ENCODE results near the gene PPIE. TPM values are rescaled to one million over a fixed set of nuclear protein-coding genes. Genes with fewer than 3 reads are reported as not detected.

PPIE gene
- total and polyA plus RNA-seq, 2 of the 4 experiments (the other 2 are of a cell fraction), result 40.9 to 68.1 TPM

GRCh38 chr1:39808784-39809517, 70.3 kb downstream of the PPIE start:
- DNase-seq, result no peak
- Histone ChIP-seq H3K9ac (ENCODE audit: low read depth, low read length) (no peak overlapping the region), H3K36me3 (ENCODE audit: control insufficient read depth, insufficient read depth, low read length) (no peaks in the 10 kb centered on the region), H4K91ac (ENCODE audit: insufficient read depth, low read depth, low read length) (no peak overlapping the region), H3K4ac (ENCODE audit: low read depth, low read length) (no peak overlapping the region), H3K14ac (replicated peaks; ENCODE audit: low read depth, low read length) (no peak overlapping the region), H4K5ac (ENCODE audit: low read depth, low read length) (no peak overlapping the region), H3K79me1 (ENCODE audit: low read depth in 1 of 2, low read length in 2 of 2) (no peaks in the 10 kb centered on the region), H2AK9ac (replicated peaks; ENCODE audit: low read depth, low read length, poor library complexity) (no peak overlapping the region), H3K9me3 (ENCODE audit: control insufficient read depth, insufficient read depth, low read length) (peaks cover 6% of the 10 kb centered on the region), H2AK5ac (ENCODE audit: low read depth, low read length) (no peak overlapping the region), H2AFZ (replicated peaks; ENCODE audit: low read length, poor library complexity) (no peak overlapping the region), H2BK5ac (ENCODE audit: low read depth, low read length, poor library complexity, severe bottlenecking) (no peak overlapping the region), H3K9me1 (ENCODE audit: insufficient read depth, low read length) (no peaks in the 10 kb centered on the region), H3K4me2 (ENCODE audit: low read depth, low read length) (no peak overlapping the region), H2BK15ac (ENCODE audit: low read depth, low read length) (no peak overlapping the region), H3K4me3 (ENCODE audit: insufficient read depth, low read depth, low read length) (no peak overlapping the region), H2BK20ac (ENCODE audit: low read depth, low read length) (no peak overlapping the region), H4K20me1 (ENCODE audit: insufficient read depth, low read length) (no peaks in the 10 kb centered on the region), H3K4me1 (ENCODE audit: control insufficient read depth, insufficient read depth, low read length) (no peaks in the 10 kb centered on the region), H4K8ac (ENCODE audit: low read depth in 2 of 2, low read length in 2 of 2) (no peak overlapping the region), H3K56ac (ENCODE audit: extremely low read depth, insufficient read depth, low read length) (no peak overlapping the region), H3K27ac (ENCODE audit: insufficient read depth, low read length) (no peak overlapping the region), H2BK120ac (ENCODE audit: low read depth, low read length) (no peak overlapping the region), H3K27me3 (ENCODE audit: control insufficient read depth, insufficient read depth, low read length) (peaks cover 11% of the 10 kb centered on the region), H3K23ac (ENCODE audit: low read depth, low read length) (no peak overlapping the region), H3K18ac (ENCODE audit: low read depth, low read length) (no peak overlapping the region)
- in situ Hi-C loops (cut with MboI; ENCODE audit: low sequenced_read_pairs), result no loop called here
- 10% methylated on average over 2 of the region's 8 CpGs; no CpG with 5 or more reads in 1 of the 2 experiments for WGBS, 2 experiments (ENCODE audit: extremely low coverage in 2 of 2, insufficient read length in 1 of 2)
- no peak for TF ChIP-seq NFE2L2 (IDR thresholded peaks at IDR 0.05; ENCODE audit: low read depth, low read length)
- no peak for TF ChIP-seq RFX5 (IDR thresholded peaks at IDR 0.05; ENCODE audit: low read depth, low read length)
- no peak for TF ChIP-seq CHD1 (IDR thresholded peaks at IDR 0.05; ENCODE audit: low read depth, low read length)
- no peak for TF ChIP-seq SMC3 (IDR thresholded peaks at IDR 0.05; ENCODE audit: low read depth, low read length)
- no peak for TF ChIP-seq ELK1 (IDR thresholded peaks at IDR 0.05; ENCODE audit: borderline replicate concordance, low read depth, low read length)
- no peak for TF ChIP-seq CEBPB (IDR thresholded peaks at IDR 0.05; ENCODE audit: low read depth, low read length)
- TF ChIP-seq USF2 (IDR thresholded peaks at IDR 0.05; ENCODE audit: low read depth, low read length), result no peak
- dilution Hi-C loops (cut with HindIII; ENCODE audit: low sequenced_read_pairs, unreplicated experiment), result no loop called here
- ChIA-PET POLR2A (ENCODE audit: unreplicated experiment) (no interaction called here), CTCF (no interaction called here)
- ATAC-seq (ENCODE audit: low read depth), result no peak
- BruUV-seq (replicated peaks), result no TSS peak
- intact Hi-C loops (cut with micrococcal nuclease), result loop anchor here (10.0 kb wide), 1 partner anchor 204 kb away; no protein-coding TSS in a partner anchor

All from IMR-90 (cell line).